Endothelial cell (in vitro differentiated cells): Measurements from ENCODE around the gene PIGS. TPM values are rescaled to one million over a fixed set of nuclear protein-coding genes. Genes with fewer than 3 reads are reported as not detected.
A peak's percentile ranks its signal among the peaks of the same experiment; 100 is the strongest.

Experiments used
- DNase-seq: peaks from one replicate; pipeline ENCODE4 v3.0.0; 2021; ENCODE audit warnings: low spot score
- H3K27ac Mint-ChIP-seq: one replicate; pipeline ENCODE4 v1.8.0; 2021; ENCODE audit warnings: mixed read lengths, inconsistent platforms; ENCODE audit not compliant: unreplicated experiment
- H3K27me3 Mint-ChIP-seq: one replicate; pipeline ENCODE4 v1.8.0; 2021; ENCODE audit warnings: mild to moderate bottlenecking, moderate library complexity, mixed read lengths, inconsistent platforms; ENCODE audit not compliant: unreplicated experiment
- H3K36me3 Mint-ChIP-seq: one replicate; pipeline ENCODE4 v1.8.0; 2021; ENCODE audit warnings: mild to moderate bottlenecking, low read depth, mixed read lengths, inconsistent platforms; ENCODE audit not compliant: unreplicated experiment
- H3K4me1 Mint-ChIP-seq: one replicate; pipeline ENCODE4 v1.8.0; 2021; ENCODE audit warnings: mild to moderate bottlenecking, mixed read lengths, inconsistent platforms; ENCODE audit not compliant: unreplicated experiment
- H3K4me3 Mint-ChIP-seq: one replicate; pipeline ENCODE4 v1.8.0; 2021; ENCODE audit warnings: mild to moderate bottlenecking, mixed read lengths, inconsistent platforms; ENCODE audit not compliant: unreplicated experiment
- H3K9me3 Mint-ChIP-seq: one replicate; pipeline ENCODE4 v1.8.0; 2021; ENCODE audit warnings: mixed read lengths, inconsistent platforms; ENCODE audit not compliant: unreplicated experiment
- CTCF ChIP-seq: fragments of 200-600 bp; sonication (generic); IDR thresholded peaks from one replicate; pipeline ENCODE4 v1.5.0; 2021; ENCODE audit warnings: antibody characterized with exemption; ENCODE audit not compliant: unreplicated experiment
- total RNA-seq: library from RNA; stranded (reverse); fragmentation: NEBNext Ultra II Directional; extraction: Animal tissue kit (Norgen Biotek cat#: 25700); gene quantifications from one replicate; pipeline ENCODE4 v1.2.1, GENCODE V29; 2021; ENCODE audit not compliant: unreplicated experiment

PIGS gene
- total RNA-seq, 1 donor from 2014 or later: 53.6 TPM

GRCh38 chr17:28615260-28615940 is 44.1 kb upstream of the PIGS start:
- H3K9me3 Mint-ChIP-seq: no peaks in the 10 kb centered on the region
- H3K4me3 Mint-ChIP-seq: peak overlapping the region; percentile 57
- no peak for DNase-seq
- H3K36me3 Mint-ChIP-seq: peaks cover 60% of the 10 kb centered on the region
- H3K27me3 Mint-ChIP-seq: peaks cover 6% of the 10 kb centered on the region
- TF ChIP-seq CTCF: no peak
- H3K4me1 Mint-ChIP-seq: peaks cover 27% of the 10 kb centered on the region
- no peak overlapping the region for H3K27ac Mint-ChIP-seq

- peak within 1 kb of the TSS; percentile 73 for H3K4me3 Mint-ChIP-seq
- peaks cover 4% of the 10 kb centered on the region for H3K27me3 Mint-ChIP-seq
- peaks cover 54% of the 10 kb centered on the region for H3K36me3 Mint-ChIP-seq
- TF ChIP-seq CTCF: no peak
- H3K4me1 Mint-ChIP-seq: peaks cover 27% of the 10 kb centered on the region
- no peak for DNase-seq
- H3K27ac Mint-ChIP-seq: peak within 1 kb of the TSS; percentile 94
- H3K9me3 Mint-ChIP-seq: no peaks in the 10 kb centered on the region
These were observed 42.6 kb upstream of the PIGS start, which contains the start of gene RSKR for GRCh38 chr17:28613931-28614381. Gene RSKR, minus strand, starts transcription at chr17:28614185. Its CDS starts 24 bp downstream, at chr17:28614161.

- H3K27me3 Mint-ChIP-seq: peaks cover 3% of the 10 kb centered on the region
- H3K4me3 Mint-ChIP-seq: peak overlapping the region; percentile 17
- H3K36me3 Mint-ChIP-seq: peaks cover 54% of the 10 kb centered on the region
- TF ChIP-seq CTCF: peak; percentile 68
- H3K4me1 Mint-ChIP-seq: peaks cover 27% of the 10 kb centered on the region
- no peaks in the 10 kb centered on the region for H3K9me3 Mint-ChIP-seq
- DNase-seq: peak; percentile 62
- H3K27ac Mint-ChIP-seq: peak overlapping the region; percentile 94
These were observed 41.9 kb upstream of the PIGS start for GRCh38 chr17:28612936-28613872.

GRCh38 chr17:28612531-28612930 is 41.2 kb upstream of the PIGS start:
- H3K36me3 Mint-ChIP-seq: peaks cover 54% of the 10 kb centered on the region
- no peak for DNase-seq
- peaks cover 27% of the 10 kb centered on the region for H3K4me1 Mint-ChIP-seq
- H3K27me3 Mint-ChIP-seq: peaks cover 3% of the 10 kb centered on the region
- H3K27ac Mint-ChIP-seq: peak overlapping the region; percentile 94
- H3K4me3 Mint-ChIP-seq: peak overlapping the region; percentile 17
- no peaks in the 10 kb centered on the region for H3K9me3 Mint-ChIP-seq
- TF ChIP-seq CTCF: no peak
